Measurements from ENCODE around the gene RFTN1. TPM values are rescaled to one million over a fixed set of nuclear protein-coding genes. Genes with fewer than 3 reads are reported as not detected.

Gene RFTN1
- total RNA-seq = 3.1 TPM

- peak; percentile 38 for ATAC-seq
Measured at GRCh38 chr3:16513141-16514020, at the start of gene RFTN1. Gene RFTN1, minus strand, starts transcription at chr3:16513699. Its CDS starts 19,830 bp downstream, at chr3:16493869.

DNA sequence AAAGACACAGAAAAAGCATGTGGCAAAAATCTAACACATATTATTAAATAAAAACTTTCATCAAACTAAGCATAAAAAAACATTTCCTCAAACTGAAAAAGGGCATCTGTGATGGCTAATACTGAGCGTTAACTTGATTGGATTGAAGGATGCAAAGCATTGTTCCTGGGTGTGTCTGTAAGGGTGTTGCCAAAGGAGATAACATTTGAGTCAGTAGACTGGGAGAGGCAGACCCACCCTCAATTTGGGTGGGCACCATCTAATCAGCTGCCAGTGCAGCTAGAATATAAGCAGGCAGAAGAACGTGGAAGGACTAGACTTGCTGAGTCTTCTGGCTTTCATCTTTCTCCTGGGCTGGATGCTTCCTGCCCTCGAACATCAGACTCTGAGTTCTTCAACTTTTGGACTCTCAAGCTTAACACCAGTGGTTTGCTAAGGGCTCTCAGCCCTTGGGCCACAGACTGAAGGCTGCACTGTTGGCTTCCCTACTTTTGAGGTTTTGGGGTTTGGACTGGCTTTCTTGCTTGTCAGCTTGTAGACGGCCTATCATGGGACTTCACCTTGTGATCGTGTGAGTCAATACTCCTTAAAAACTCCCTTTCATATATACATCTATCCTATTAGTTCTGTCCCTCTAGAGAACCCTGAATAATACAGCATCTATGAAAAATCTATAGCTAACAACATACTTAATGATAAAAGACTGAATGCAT lies 46.3 kb upstream of the RFTN1 start:
- no peak for ATAC-seq

DNA sequence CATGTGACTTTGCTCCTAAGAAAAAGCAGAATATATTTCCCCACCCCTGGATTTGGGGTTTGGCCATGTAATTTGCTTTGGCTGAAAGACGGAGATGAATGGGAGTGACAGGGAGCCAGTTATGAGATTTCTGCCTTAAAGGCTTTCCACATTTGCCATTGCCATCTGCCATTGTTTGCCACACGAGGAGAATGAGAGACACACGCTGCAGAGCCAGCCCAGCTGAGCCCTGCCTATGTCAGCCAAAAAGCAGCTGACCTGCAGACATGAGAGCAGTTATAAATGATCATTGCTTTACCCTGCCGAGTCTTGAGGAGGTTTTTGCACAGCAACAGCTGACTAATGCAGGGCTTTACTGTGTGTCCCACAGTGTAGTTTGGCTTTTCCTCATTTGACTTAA lies 40.6 kb upstream of the RFTN1 start:
- ATAC-seq = no peak

DNA sequence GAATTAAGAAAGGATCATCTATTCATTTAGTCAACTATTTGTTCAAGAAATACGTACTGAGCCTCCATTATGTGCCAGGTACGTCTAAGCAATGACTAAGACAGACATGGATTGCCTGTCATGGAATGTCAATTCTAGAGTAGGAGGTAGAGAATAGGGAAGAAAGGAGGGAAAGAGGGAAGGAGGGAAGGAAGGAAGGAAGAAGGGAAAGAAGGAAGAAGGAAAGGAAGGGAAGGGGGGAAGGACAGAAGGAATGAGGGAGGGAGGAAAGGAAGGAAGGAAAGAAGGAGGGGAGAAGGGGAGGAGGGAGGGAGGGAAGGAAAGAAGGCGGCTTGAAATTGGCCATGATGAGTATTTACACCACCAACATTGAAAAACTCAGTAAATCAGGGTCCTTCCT lies 39.3 kb upstream of the RFTN1 start:
- ATAC-seq = no peak

DNA sequence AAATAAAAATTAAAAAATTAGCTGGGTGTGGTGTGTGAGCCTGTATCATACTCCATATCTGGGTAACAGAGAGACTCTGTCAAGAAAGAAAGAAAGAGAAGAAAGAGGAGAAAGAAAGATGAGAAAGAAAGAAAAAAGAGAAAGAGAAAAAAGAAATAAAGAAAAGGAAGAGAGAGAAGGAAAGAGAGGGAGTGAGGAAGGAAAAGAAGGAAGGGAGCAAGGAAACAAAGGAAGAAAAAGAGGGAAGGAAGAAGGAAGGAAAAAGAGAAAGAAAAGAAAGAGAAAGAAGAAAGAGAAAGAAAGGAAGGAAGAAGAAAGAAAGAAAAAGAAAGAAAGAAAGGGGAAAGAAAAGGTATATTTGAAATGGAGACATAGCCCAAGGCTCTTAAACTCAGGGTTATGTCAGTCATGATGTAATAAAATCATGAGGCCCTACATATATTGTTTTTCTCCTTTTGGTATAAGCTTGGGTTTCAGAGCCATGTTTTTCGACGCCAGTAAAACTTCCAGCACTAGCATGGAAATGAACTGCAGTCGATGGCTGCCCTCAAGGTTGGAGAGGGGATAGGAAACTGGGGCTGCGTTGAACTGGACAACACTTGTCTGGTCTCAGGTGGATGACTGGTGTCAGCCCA lies 38.0 kb upstream of the RFTN1 start:
- ATAC-seq = no peak

- peak; percentile 99 for ATAC-seq
Measured at GRCh38 chr3:16550676-16551341, 37.3 kb upstream of the RFTN1 start.

- no peak for ATAC-seq
Measured at GRCh38 chr3:16550305-16550675, 36.8 kb upstream of the RFTN1 start.

DNA sequence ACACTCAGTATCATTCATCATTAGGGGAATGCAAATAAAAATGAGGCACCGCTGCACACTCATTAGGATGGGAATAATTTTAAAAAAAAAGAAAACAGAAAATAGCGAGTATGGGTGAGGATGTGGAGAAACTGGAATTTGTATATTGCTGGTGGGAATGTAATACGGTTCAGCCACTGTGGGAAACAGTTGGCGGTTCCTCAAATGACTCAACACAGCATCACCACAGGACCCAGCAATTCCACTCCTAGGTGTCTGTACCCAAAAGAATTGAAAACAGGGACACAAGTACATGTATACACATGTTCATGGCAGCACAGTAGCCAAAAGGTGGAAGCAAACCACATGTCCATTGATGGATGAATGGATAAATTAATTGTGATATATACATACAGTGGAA lies 35.2 kb upstream of the RFTN1 start:
- no peak for ATAC-seq

- ATAC-seq = no peak
Measured at GRCh38 chr3:16547561-16548357, 34.3 kb upstream of the RFTN1 start.

- peak; percentile 22 for ATAC-seq
Measured at GRCh38 chr3:16546186-16547010, 32.9 kb upstream of the RFTN1 start.

GRCh38 chr3:16545413-16546185 lies 32.1 kb upstream of the RFTN1 start:
- ATAC-seq = no peak

DNA sequence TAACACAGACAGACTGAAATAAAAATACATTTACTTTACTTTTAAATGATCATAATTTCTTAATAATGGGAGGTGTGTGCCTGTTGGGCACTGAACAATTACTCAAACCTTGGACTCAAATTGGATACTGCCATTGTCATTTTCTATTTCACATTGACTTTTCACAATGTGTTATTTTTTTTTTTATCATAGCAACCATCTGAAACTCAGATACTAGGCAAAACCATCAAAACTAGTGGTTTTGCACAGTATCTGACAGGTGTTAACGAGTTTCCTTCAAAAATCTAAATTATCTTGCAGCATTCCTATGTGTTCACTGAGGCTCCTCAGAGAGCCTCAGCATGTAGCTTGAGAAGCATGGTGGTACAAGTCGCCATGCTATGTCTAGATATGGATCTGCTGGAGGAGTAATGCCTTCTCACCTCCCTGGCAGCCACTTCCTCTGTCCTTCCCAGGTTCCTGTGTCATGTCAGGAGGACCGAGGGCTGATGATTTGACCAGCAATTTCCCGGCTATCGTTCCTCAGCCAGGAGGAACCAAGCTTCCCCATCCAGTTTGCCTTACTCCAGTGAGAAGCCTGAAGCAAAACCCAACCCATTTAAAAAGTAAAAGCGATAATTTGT lies 29.9 kb upstream of the RFTN1 start:
- ATAC-seq = no peak

DNA sequence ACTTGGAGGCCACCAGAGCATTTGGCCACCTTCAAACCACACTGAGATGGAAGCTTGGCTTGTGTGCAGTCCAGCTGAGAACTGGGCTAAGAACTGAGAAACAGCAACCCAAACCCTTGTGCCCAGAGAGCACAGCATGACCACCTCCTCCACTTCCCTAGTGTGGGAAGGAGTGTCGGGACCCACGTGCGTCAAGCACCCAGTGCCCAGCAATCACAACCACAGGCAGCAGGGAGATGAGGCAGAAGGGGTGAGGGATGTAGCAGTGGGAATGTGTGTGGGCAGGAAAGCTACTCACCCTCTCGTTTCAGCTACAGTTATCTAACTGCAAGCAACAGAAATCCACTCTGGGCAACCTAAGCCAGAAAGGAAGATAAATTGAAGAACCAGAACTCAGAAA lies 25.0 kb upstream of the RFTN1 start:
- no peak for ATAC-seq

DNA sequence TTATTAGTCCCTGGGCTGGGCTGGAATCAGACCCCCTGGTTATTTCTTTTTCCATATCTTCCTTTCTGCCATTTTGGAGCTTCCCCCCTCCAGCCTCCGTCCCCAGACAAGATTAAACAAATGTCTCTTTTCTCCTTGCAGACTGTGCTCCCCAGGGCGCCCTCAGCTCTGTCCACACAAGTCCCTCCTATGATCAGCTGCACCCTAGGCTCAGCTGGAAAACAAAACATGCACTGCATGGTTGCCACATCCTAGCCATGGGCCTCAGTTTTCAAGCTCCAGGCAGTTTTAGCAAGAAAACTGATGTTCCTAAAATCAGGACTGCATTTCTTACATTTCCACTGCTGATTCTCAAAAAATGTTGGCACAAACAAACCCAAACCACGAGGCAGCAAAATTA lies 23.5 kb upstream of the RFTN1 start:
- no peak for ATAC-seq

GRCh38 chr3:16536344-16536663 lies 22.8 kb upstream of the RFTN1 start:
- no peak for ATAC-seq

- ATAC-seq = no peak
Measured at GRCh38 chr3:16534640-16535262, 21.3 kb upstream of the RFTN1 start.

- no peak for ATAC-seq
Measured at GRCh38 chr3:16533928-16534574, 20.6 kb upstream of the RFTN1 start.

DNA sequence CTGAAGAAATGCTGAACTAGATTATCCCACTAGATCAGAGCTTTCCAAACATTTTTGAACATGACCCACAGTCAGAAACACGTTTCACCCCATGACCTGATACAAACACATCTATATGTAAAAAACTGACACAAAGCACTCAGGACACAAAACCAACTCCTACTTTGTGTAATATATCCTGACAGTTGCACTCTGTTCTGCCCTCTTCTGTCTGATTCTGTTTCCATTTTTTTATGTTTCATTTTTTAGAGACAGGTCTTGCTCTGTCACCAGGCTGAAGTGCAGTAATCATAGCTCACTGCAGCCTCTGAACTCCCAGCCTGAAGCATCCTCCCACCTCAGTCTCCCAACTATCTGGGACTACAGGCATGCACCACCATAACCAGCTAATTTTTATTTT lies 15.8 kb upstream of the RFTN1 start:
- no peak for ATAC-seq

DNA sequence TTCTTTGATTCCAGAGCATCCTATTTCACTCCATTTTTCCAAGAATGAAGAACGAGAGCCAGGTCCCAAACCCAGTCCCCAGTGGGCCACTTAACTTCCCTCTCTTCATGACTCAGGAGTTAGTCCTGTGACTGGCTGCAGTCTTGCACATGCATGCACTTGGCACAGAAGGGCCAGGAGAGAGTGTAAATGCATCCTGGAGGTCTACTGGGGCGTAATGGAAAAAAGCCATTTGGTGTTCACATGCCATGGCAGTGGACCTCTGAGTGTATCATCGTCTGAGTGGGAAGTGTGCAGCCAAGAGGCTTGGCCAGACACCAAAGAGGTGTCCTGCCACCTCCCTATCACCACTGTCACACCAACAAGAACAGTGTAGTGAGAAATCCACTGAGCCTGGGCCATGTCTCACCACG lies 15.1 kb upstream of the RFTN1 start:
- ATAC-seq = no peak

Data from esophagus mucosa (tissue), 1 donor.